HepG2 (cell line): ENCODE results near the gene ZMIZ1. TPM values are rescaled to one million over a fixed set of nuclear protein-coding genes. Genes with fewer than 3 reads are reported as not detected.

Source experiments
- ATAC-seq: fragments of 200-7000 bp; cut with Tn5 transposase; 3 replicates; pipeline ENCODE4 v1.9.1; 2020; ENCODE audit warnings: mild to moderate bottlenecking, moderate library complexity
- BruUV-seq: library from RNA; stranded (reverse); fragments of 400-500 nt; replicated peaks from 2 replicates; lab custom pipeline; 2021; lab: Mats Ljungman, UMichigan
- CTCF ChIA-PET: fragments of 300-600 bp; formaldehyde crosslinking; extraction: SDS; loops from one replicate; lab custom pipeline; 2021; ENCODE audit warnings: low total read pairs, inconsistent platforms, low intra/inter-chr PET ratio; lab: Yijun Ruan, JAX
- POLR2A ChIA-PET: fragments of 350-600 bp; sonication (Branson Sonifier 250); formaldehyde crosslinking; loops from one replicate; lab custom pipeline; 2020; ENCODE audit warnings: antibody characterized with exemption, inconsistent platforms; lab: Yijun Ruan, JAX
- DNase-seq: peaks from one replicate; pipeline ENCODE4 v3.0.0-alpha.2; 2015; ENCODE audit warnings: low spot score
- FAIRE-seq: peaks from 3 replicates; lab custom pipeline; 2011; peaks lifted over from hg19 to GRCh38; lab: Jason Lieb, UNC
- H2AFZ ChIP-seq: one replicate; pipeline ENCODE4 v1.6.1; 2011; ENCODE audit warnings: low read length, inconsistent platforms
- H3K27ac ChIP-seq: fragments of 300-600 bp; 3 replicates; pipeline ENCODE4 v1.8.0; 2011; ENCODE audit warnings: mixed run types, mild to moderate bottlenecking, mixed read lengths, low read length, inconsistent platforms; ENCODE audit not compliant: insufficient read depth; ENCODE audit errors: extremely low read length
- H3K27me3 ChIP-seq, 2 experiments: fragments of 200-600 bp in 1 of 2; 2 replicates in 1 of 2; 3 replicates in 1 of 2; pipeline versions ENCODE4 v1.6.0 to v1.8.0; 2011; ENCODE audit warnings: low read length in 2 of 2, mild to moderate bottlenecking in 2 of 2, moderate library complexity in 2 of 2, inconsistent platforms in 1 of 2; ENCODE audit not compliant: insufficient read depth in 2 of 2, control insufficient read depth in 1 of 2
- H3K36me3 ChIP-seq, 2 experiments: fragments of 200-600 bp in 1 of 2; replicated peaks in 1 of 2; 2 replicates in 1 of 2; 3 replicates in 1 of 2; pipeline versions ENCODE4 v1.5.1 to v1.8.0; 2011; ENCODE audit warnings: low read length in 2 of 2, inconsistent platforms in 1 of 2; ENCODE audit not compliant: insufficient read depth in 2 of 2, control insufficient read depth in 1 of 2
- H3K4me1 ChIP-seq: 2 replicates; pipeline ENCODE4 v1.5.1; 2012; ENCODE audit warnings: low read length, inconsistent platforms; ENCODE audit not compliant: insufficient read depth
- H3K4me2 ChIP-seq: 2 replicates; pipeline ENCODE4 v1.6.0; 2011; ENCODE audit warnings: low read depth, low read length, inconsistent platforms
- H3K4me3 ChIP-seq, 3 experiments: fragments of 200-600 bp in 1 of 3; sonication (generic), shearing (Covaris generic) in 1 of 3; replicated peaks in 1 of 3; 2 replicates each; pipeline ENCODE4 v1.5.1; 2011 to 2016; ENCODE audit warnings: low read length in 3 of 3, inconsistent platforms in 2 of 3, low read depth in 2 of 3, mild to moderate bottlenecking in 2 of 3, control low read depth in 1 of 3, mixed read lengths in 1 of 3; ENCODE audit not compliant: insufficient read depth in 1 of 3
- H3K79me2 ChIP-seq: one replicate; pipeline ENCODE4 v1.6.1; 2011; ENCODE audit warnings: low read length, inconsistent platforms; ENCODE audit not compliant: insufficient read depth
- H3K9ac ChIP-seq: 2 replicates; pipeline ENCODE4 v1.6.0; 2011; ENCODE audit warnings: mild to moderate bottlenecking, low read depth, low read length, inconsistent platforms; ENCODE audit not compliant: insufficient read depth
- H3K9me3 ChIP-seq: 2 replicates; pipeline ENCODE4 v1.5.1; 2012; ENCODE audit warnings: mild to moderate bottlenecking, low read length
- H4K20me1 ChIP-seq: 2 replicates; pipeline ENCODE4 v1.6.0; 2011; ENCODE audit warnings: inconsistent platforms, mild to moderate bottlenecking, low read length, moderate library complexity; ENCODE audit not compliant: insufficient read depth
- ATF1 ChIP-seq: IDR thresholded peaks from 2 replicates; pipeline ENCODE4 v1.6.1; 2016; ENCODE audit warnings: mild to moderate bottlenecking, control low read depth
- KDM5B ChIP-seq: sonication (generic); formaldehyde crosslinking; IDR thresholded peaks from 2 replicates; pipeline ENCODE4 v1.4.0; 2020; ENCODE audit warnings: missing genetic modification reagents, mild to moderate bottlenecking, borderline replicate concordance
- NR2C2 ChIP-seq: sonication (generic); formaldehyde crosslinking; IDR thresholded peaks from 2 replicates; pipeline ENCODE4 v1.4.0; 2020; ENCODE audit warnings: missing genetic modification reagents, mild to moderate bottlenecking, moderate library complexity, borderline replicate concordance
- RBM39 ChIP-seq: fragments of 200-400 bp; formaldehyde crosslinking; IDR thresholded peaks from one replicate; pipeline ENCODE4 v1.6.1; 2018; ENCODE audit warnings: antibody characterized with exemption, mild to moderate bottlenecking, low read depth, low read length; ENCODE audit not compliant: poor library complexity, severe bottlenecking
- ZBTB42 ChIP-seq: sonication (generic); formaldehyde crosslinking; IDR thresholded peaks from 2 replicates; pipeline ENCODE4 v1.5.0; 2020; ENCODE audit warnings: mild to moderate bottlenecking, missing genetic modification reagents
- ZFX ChIP-seq: sonication (generic); formaldehyde crosslinking; IDR thresholded peaks from 2 replicates; pipeline ENCODE4 v1.4.0; 2020; ENCODE audit warnings: mild to moderate bottlenecking, low read depth, missing genetic modification reagents, moderate library complexity
- ZNF224 ChIP-seq: sonication (generic); formaldehyde crosslinking; IDR thresholded peaks from 2 replicates; pipeline ENCODE4 v1.5.0; 2020; ENCODE audit warnings: mild to moderate bottlenecking, missing genetic modification reagents
- ZNF326 ChIP-seq: sonication (generic); formaldehyde crosslinking; IDR thresholded peaks from 2 replicates; pipeline ENCODE4 v1.4.0; 2020; ENCODE audit warnings: missing genetic modification reagents, borderline replicate concordance
- ZNF343 ChIP-seq: sonication (generic); formaldehyde crosslinking; IDR thresholded peaks from 2 replicates; pipeline ENCODE4 v1.4.0; 2020; ENCODE audit warnings: mild to moderate bottlenecking, missing genetic modification reagents
- WGBS: methylation state at CpG from one replicate; pipeline ENCODE4 v1.1.6; 2017; ENCODE audit warnings: low lambda C conversion rate; 5-methylcytosine and 5-hydroxymethylcytosine counted together
- in situ Hi-C: cut with HindIII; loops from 2 replicates; pipeline ENCODE4 v1.10.0; 2017; ENCODE audit warnings: low pct_unique_long_range_greater_than_20kb; ENCODE audit not compliant: extremely low pct_ligation_motif_present
- intact Hi-C: fragments of 100-400 bp; cut with micrococcal nuclease; formaldehyde crosslinking; loops from one replicate; pipeline ENCODE4 v1.10.0; 2022; ENCODE audit not compliant: unreplicated experiment
- polyA plus RNA-seq, 8 experiments: library from polyadenylated mRNA; depleted of rRNA in 3 of 8; stranded (reverse) in 7 of 8; unstranded in 1 of 8; fragments of >200 nt; fragmentation: Illumina TruSeq in 4 of 8; extraction: Trizol in 4 of 8; gene quantifications; 2 replicates each; pipeline versions ENCODE4 v1.2.1 to v1.2.3, GENCODE V29; 2011 to 2016; ENCODE audit warnings: low read depth in 4 of 8, missing spikeins in 1 of 8, mixed read lengths in 1 of 8; ENCODE audit not compliant: insufficient read depth in 1 of 8
- total RNA-seq, 5 experiments: library from RNA; depleted of rRNA; stranded (reverse); fragments of >200 nt; fragmentation: Illumina TruSeq; extraction: Trizol; gene quantifications; 2 replicates each; pipeline ENCODE4 v1.2.3, GENCODE V29; 2016; ENCODE audit warnings: low read depth in 1 of 5

The ZMIZ1 gene
- total and polyA plus RNA-seq, 2 of the 13 experiments (the other 11 are each of a cell fraction or from before 2014, with no cell fraction given) = 5.3 to 10.2 TPM

GRCh38 chr10:79349766-79350406 is 281.1 kb downstream of the ZMIZ1 start:
- H3K27me3 ChIP-seq = no peaks in the 10 kb centered on the region
- H3K4me2 ChIP-seq = peak overlapping the region; percentile 96
- no peak overlapping the region for H3K27ac ChIP-seq
- H3K4me1 ChIP-seq = peaks cover 69% of the 10 kb centered on the region
- DNase-seq (no peak), FAIRE-seq (no peak), ATAC-seq (no peak)
- peaks cover 36 to 62% of the 10 kb centered on the region in 2 experiments for H3K36me3 ChIP-seq
- TF ChIP-seq RBM39 = no peak
- TF ChIP-seq ZNF343 (CRISPR knock-in tag) = 0 out of 2 replicates have a peak, but pooled peaks have one; percentile 23
- peak; percentile 37; the same call in 1 of the 2 replicates for TF ChIP-seq ZFX (CRISPR knock-in tag)
- no peak for TF ChIP-seq KDM5B
- TF ChIP-seq ZBTB42 (CRISPR knock-in tag) = no peak
- TF ChIP-seq NR2C2 (CRISPR knock-in tag) = 0 out of 2 replicates have a peak, but pooled peaks have one; percentile 44
- peak; percentile 56; the same call in 1 of the 2 replicates for TF ChIP-seq ZNF224 (CRISPR knock-in tag)
- no peak for TF ChIP-seq ZNF326 (CRISPR knock-in tag)
- no peak for TF ChIP-seq ATF1 (CRISPR knock-in tag)
- H4K20me1 ChIP-seq = peaks cover 56% of the 10 kb centered on the region
- WGBS = 80% methylated on average over 6 of the region's 6 CpGs
- H2AFZ ChIP-seq = no peak overlapping the region
- H3K4me3 ChIP-seq = peak overlapping the region in 2 of 3 experiments; percentile 9 to 85; a peak in 1 of 6 replicates
- BruUV-seq = no TSS peak
- in situ Hi-C loops (no loop called here), intact Hi-C loops (loop anchor here (10.0 kb wide), 1 partner anchor 55 kb away; no protein-coding TSS in a partner anchor)
- peaks cover 36% of the 10 kb centered on the region for H3K79me2 ChIP-seq
- no peaks in the 10 kb centered on the region for H3K9me3 ChIP-seq
- POLR2A ChIA-PET = interaction anchor here (5.9 to 7.8 kb wide), 2 partner anchors 8 to 14 kb away, joined by 45 to 134 read pairs; no protein-coding TSS in a partner anchor
- CTCF ChIA-PET = no interaction called here
- no peak overlapping the region for H3K9ac ChIP-seq
